ENCODE results near the gene GSTO1. TPM values are rescaled to one million over a fixed set of nuclear protein-coding genes. Genes with fewer than 3 reads are reported as not detected.
"Not testable (repeated sequence)": the region's sequence is repeated elsewhere in the genome, so short reads cannot be mapped to it uniquely, and the experiment has no call there.

The GSTO1 gene
- 211 and 248 TPM in 2 replicates for total RNA-seq (2014; rRNA removed)
- 264 TPM for polyA plus RNA-seq (2012)

GRCh38 chr10:104254493-104255310, at the start of gene GSTO1:
TSS of gene GSTO1 (plus strand) at chr10:104254892. CDS start at chr10:104254929, 37 bp downstream.
- DNase-seq (ENCODE audit: low read depth), result peak; percentile 77

DNA sequence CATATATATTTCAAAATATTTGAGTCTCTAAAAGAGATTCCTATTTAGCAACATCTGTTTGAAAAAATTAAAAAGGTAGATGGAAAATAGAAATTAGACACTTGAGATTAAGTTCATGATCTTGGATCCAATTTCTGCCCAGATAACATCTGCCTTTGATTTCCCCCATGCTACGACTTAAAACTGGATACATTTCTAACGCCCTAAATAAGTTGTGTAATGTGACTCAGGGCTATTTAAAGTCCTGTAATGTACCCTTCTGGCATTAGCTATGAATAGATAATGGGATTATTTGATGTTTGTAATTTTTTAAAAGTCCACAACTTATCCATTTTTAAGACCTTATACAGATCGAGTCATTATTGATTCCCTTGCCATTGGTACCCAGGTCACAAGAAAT, 46.0 kb upstream of the GSTO1 start:
- DNase-seq (ENCODE audit: low read depth), result no peak

GRCh38 chr10:104209575-104210198, 45.0 kb upstream of the GSTO1 start:
- peak; percentile 32 for DNase-seq (ENCODE audit: low read depth)

DNA sequence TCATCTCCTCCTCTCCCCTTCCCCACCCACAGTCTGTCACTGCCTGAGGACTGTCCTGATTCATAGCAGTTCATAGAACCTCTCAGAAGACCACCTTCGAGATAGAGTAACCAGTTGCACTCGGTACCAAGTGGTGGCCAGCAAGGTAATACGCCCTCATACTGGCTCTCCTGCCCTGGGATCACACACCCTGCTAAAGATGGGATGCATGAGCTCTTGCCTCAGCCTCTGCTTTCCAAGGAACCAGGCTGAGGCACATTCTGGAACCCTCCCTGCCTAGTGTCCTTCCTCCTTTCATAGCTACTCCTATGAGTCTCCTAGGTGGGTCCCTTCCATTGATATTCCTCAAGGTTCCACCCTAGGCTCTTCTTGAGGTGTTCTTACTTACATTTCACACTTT, 38.1 kb upstream of the GSTO1 start:
- no peak for DNase-seq (ENCODE audit: low read depth)

- peak; percentile 75 for DNase-seq (ENCODE audit: low read depth)
Observed at GRCh38 chr10:104218751-104219150, 35.9 kb upstream of the GSTO1 start.

DNA sequence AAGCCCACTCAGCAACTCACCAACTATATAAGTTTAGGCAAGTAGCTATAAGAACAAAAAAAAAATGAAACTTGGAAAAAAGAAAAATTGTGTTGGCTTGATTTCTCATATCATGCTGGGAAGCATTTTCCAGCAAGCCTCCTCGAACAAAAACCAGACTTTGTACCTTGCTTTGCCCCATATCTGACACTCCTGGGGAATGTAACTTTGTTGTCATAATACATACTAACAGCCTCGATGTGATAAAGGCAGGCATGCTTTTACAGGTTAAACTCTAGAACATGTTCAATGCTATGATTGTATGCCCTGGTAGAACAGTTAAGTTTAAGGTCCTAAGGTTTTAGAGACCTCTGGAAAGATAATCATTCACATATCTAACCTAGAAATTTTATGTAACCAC, 34.2 kb upstream of the GSTO1 start:
- no peak for DNase-seq (ENCODE audit: low read depth)

- DNase-seq (ENCODE audit: low read depth), result no peak
Observed at GRCh38 chr10:104223304-104223703, 31.4 kb upstream of the GSTO1 start.

DNA sequence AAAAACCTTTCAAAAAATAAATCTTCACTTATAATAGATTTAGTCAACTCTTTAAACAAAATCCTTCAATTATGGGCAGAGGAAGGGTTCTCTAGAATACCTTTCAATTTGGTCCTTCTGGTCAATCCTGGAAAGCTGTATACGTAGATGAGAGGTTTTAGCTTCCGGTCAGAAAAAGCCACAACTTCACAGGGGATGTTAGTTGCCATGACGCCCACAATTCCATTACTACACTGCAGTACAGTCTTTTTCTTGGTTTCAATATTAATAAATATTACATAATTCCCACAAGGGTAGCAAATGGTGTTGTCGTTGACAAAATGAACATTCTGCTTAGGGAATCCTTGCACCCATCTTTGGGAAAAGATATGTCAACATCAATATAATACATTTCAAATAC, 24.2 kb upstream of the GSTO1 start:
- DNase-seq (ENCODE audit: low read depth), result no peak

GRCh38 chr10:104231784-104232612, 22.7 kb upstream of the GSTO1 start, which contains the start of gene CFAP43:
TSS of gene CFAP43 (minus strand) at chr10:104232364. CDS start at chr10:104232246, 118 bp downstream.
- DNase-seq (ENCODE audit: low read depth), result peak; percentile 92

DNA sequence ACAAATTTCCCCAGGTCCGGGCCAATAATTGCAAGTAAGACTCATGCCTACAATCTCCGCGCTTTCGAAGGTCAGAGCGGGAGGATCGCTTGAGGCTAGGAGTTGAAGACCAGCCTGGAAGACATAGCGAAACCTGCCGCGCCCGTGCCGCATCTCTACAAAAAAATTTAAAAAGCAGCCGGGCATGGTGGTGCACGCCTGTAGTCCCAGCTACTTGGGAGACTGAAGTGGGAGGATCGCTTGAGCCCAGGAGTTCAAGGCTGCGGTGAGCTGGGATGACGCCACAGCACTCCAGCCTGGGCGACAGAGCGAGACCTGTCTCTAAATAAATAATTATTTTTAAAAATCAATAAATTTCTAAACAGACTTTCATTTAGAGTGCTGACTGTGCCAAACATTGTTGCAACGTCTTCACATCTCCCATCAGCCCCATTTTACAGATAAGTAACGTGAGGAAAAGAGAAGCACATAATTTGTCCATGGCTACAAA, 22.0 kb upstream of the GSTO1 start:
- no peak for DNase-seq (ENCODE audit: low read depth)

DNA sequence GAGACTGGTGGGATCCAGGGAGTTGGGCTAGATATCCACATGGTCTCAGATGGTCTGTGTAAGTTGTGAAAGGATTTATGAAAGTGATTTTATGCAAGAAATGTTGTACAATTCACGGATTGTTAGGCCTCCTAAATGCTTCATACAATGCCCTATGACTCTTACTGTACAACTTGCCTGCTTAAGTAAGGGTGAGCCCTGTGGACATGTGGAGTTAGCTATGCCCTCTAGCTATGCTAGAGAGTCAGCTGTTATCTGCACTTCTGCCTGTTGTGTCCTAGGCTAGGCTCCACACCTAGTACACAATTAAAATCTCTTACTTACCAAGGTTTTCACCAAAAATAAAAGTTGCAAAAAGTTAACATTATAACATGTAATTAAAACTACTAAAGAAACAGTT, 20.9 kb upstream of the GSTO1 start:
- DNase-seq (ENCODE audit: low read depth), result no peak

DNA sequence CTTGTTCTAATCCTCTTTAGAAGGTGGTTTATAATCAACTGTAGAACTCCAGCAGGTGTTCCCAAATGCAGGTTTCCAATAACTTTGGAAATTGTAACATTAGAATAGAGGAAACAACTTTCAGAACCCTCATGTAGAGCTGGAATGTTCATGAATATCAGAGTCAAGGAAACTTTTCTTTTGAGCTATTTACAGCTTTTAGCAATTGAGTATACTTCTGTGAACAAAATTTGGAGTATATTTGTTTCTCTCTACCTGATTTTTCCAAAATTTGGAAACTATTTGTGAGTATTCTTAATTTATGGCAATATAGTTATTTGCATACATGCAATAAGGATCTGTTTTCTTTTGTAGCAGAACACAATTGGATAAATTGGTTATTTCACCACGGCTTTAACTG, 19.8 kb upstream of the GSTO1 start:
- DNase-seq (ENCODE audit: low read depth), result no peak

DNA sequence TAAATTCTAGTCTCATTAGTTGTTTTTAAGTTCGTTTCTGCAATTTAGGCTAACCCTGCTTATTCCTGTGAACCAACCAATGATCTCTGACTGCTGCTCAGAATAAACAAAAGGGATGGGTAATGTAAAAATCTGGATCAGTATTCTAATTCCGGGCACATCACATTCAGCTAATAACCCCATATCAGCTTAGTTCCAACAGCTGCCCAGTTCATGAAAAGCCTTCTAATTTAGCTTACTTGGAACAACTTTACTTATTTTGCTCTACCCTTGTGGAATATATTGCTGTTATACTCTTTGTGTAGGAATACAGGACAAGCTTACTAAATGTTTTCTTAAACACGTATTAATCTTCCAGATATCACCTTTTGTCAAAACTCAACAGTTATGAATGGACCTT, 18.9 kb upstream of the GSTO1 start:
- DNase-seq (ENCODE audit: low read depth), result no peak

DNA sequence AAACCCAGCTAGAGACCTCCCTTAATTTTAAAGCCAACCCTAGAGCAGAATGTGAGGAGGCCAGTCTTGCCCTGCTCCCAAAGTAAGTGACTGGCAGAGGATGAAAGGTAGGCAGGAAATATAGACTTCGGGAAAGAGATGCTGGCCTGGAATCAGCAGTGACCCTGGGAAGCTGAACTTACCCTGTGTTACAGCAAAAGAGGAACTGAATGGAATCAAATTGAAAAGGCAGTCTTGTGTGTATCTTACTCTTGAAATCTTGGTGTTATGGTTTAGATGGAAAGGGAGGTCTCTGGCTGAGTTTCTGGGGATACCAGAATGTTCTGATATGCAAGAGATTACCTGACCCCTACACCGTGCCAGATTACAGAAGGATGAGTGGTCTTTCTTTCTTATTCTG, 14.6 kb upstream of the GSTO1 start:
- DNase-seq (ENCODE audit: low read depth), result no peak

- DNase-seq (ENCODE audit: low read depth), result no peak
Observed at GRCh38 chr10:104242545-104242944, 12.1 kb upstream of the GSTO1 start.

- not testable (repeated sequence) for DNase-seq (ENCODE audit: low read depth)
Observed at GRCh38 chr10:104243009-104243408, 11.7 kb upstream of the GSTO1 start.

GRCh38 chr10:104243512-104243911, 11.2 kb upstream of the GSTO1 start:
- no peak for DNase-seq (ENCODE audit: low read depth)

DNA sequence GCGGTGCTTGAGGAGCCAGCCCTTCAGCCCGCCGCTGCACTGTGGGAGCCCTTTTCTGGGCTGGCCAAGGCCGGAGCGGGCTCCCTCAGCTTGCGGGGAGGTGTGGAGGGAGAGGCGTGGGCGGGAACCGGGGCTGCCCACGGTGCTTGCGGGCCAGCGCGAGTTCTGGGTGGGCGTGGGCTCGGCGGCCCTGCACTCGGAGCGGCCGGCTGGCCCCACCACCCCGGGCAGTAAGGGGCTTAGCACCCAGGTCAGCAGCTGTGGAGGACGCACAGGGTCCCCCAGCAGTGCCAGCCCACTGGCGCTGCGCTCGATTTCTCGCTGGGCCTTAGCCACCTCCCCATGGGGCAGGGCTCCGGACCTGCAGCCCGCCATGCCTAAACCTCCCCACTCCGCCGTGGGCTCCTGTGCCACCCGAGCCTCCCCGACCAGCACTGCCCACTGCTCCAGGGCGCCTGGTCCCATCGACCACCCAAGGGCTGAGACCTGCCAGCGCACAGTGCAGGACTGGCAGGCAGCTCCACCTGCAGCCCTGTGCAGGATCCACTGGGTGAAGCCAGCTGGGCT, 9.5 kb upstream of the GSTO1 start:
- DNase-seq (ENCODE audit: low read depth), result no peak

- peak; percentile 41 for DNase-seq (ENCODE audit: low read depth)
Observed at GRCh38 chr10:104246976-104247375, 7.7 kb upstream of the GSTO1 start.

- DNase-seq (ENCODE audit: low read depth), result no peak
Observed at GRCh38 chr10:104247513-104248146, 7.1 kb upstream of the GSTO1 start.

GRCh38 chr10:104248931-104249330, 5.8 kb upstream of the GSTO1 start:
- DNase-seq (ENCODE audit: low read depth), result not testable (repeated sequence)

Measured in LHCN-M2 (cell line).